Activated naive CD4-positive, alpha-beta T cell treated with anti-CD3 and anti-CD28 coated beads for 36 hours (primary cell): Measurements from ENCODE around the gene LYPD3. TPM values are rescaled to one million over a fixed set of nuclear protein-coding genes. Genes with fewer than 3 reads are reported as not detected.
A peak's percentile ranks its signal among the peaks of the same experiment; 100 is the strongest.
"Not testable (repeated sequence)": the region's sequence is repeated elsewhere in the genome, so short reads cannot be mapped to it uniquely, and the experiment has no call there.

Experiments used
- CTCF ChIA-PET: fragments of 350-600 bp; sonication (Branson Sonifier 250); formaldehyde crosslinking; loops from one replicate; lab custom pipeline; 2021; ENCODE audit warnings: antibody characterized with exemption; lab: Charles Lee
- DNase-seq: peaks from one replicate; pipeline ENCODE4 v3.0.0-alpha.2; 2020
- H3K27ac Mint-ChIP-seq: one replicate; pipeline ENCODE4 v1.8.0; 2021; ENCODE audit warnings: mild to moderate bottlenecking, mixed read lengths
- H3K27me3 Mint-ChIP-seq: one replicate; pipeline ENCODE4 v1.8.0; 2021; ENCODE audit warnings: low read depth, mixed read lengths
- H3K36me3 Mint-ChIP-seq: one replicate; pipeline ENCODE4 v1.8.0; 2021; ENCODE audit warnings: low read depth, mixed read lengths
- H3K4me1 Mint-ChIP-seq: one replicate; pipeline ENCODE4 v1.8.0; 2021; ENCODE audit warnings: low read depth, mixed read lengths
- H3K4me3 Mint-ChIP-seq: one replicate; pipeline ENCODE4 v1.8.0; 2021; ENCODE audit warnings: mild to moderate bottlenecking, moderate library complexity, mixed read lengths
- H3K9me3 Mint-ChIP-seq: one replicate; pipeline ENCODE4 v1.8.0; 2021; ENCODE audit warnings: mixed read lengths
- intact Hi-C: fragments of 100-400 bp; cut with micrococcal nuclease; formaldehyde crosslinking; loops from one replicate; pipeline ENCODE4 v1.15.1; 2023
- total RNA-seq, 2 experiments: library from RNA; stranded (reverse); gene quantifications; one replicate each; pipeline ENCODE4 v1.2.3, GENCODE V29; 2021

The LYPD3 gene
- total RNA-seq, 2 experiments from 2014 or later = 1.5 to 1.6 TPM

GRCh38 chr19:43457809-43458208 lies 7.6 kb downstream of the LYPD3 start:
- Mint-ChIP-seq H3K36me3 (no peaks in the 10 kb centered on the region), H3K4me3 (no peak overlapping the region), H3K9me3 (no peaks in the 10 kb centered on the region), H3K27me3 (no peaks in the 10 kb centered on the region), H3K4me1 (peaks cover 16% of the 10 kb centered on the region), H3K27ac (no peak overlapping the region)
- no peak for DNase-seq
- CTCF ChIA-PET = interaction anchor here (0.7 to 1.5 kb wide), 2 partner anchors 11 to 132 kb away, joined by 3 to 7 read pairs; no protein-coding TSS in a partner anchor
- intact Hi-C loops = no loop called here

GRCh38 chr19:43455321-43456113 lies 9.9 kb downstream of the LYPD3 start:
- Mint-ChIP-seq H3K27ac (no peak overlapping the region), H3K36me3 (no peaks in the 10 kb centered on the region), H3K4me1 (peaks cover 8% of the 10 kb centered on the region), H3K9me3 (peaks cover 4% of the 10 kb centered on the region), H3K4me3 (no peak overlapping the region), H3K27me3 (no peaks in the 10 kb centered on the region)
- no peak for DNase-seq
- intact Hi-C loops = no loop called here
- CTCF ChIA-PET = interaction anchor here (1.6 kb wide), 1 partner anchor 64 kb away, joined by 4 read pairs; no protein-coding TSS in a partner anchor

GRCh38 chr19:43454031-43454430 lies 11.4 kb downstream of the LYPD3 start:
- CTCF ChIA-PET = interaction anchor here (1.6 kb wide), 1 partner anchor 65 kb away, joined by 4 read pairs; no protein-coding TSS in a partner anchor
- Mint-ChIP-seq H3K27ac (no peak overlapping the region), H3K9me3 (peaks cover 4% of the 10 kb centered on the region), H3K36me3 (no peaks in the 10 kb centered on the region), H3K27me3 (no peaks in the 10 kb centered on the region), H3K4me1 (peaks cover 8% of the 10 kb centered on the region), H3K4me3 (no peak overlapping the region)
- intact Hi-C loops = no loop called here
- no peak for DNase-seq

GRCh38 chr19:43452582-43452981 lies 12.8 kb downstream of the LYPD3 start:
- Mint-ChIP-seq H3K4me1 (peaks cover 6% of the 10 kb centered on the region), H3K4me3 (no peak overlapping the region), H3K27ac (no peak overlapping the region), H3K27me3 (no peaks in the 10 kb centered on the region), H3K36me3 (no peaks in the 10 kb centered on the region), H3K9me3 (peaks cover 4% of the 10 kb centered on the region)
- no peak for DNase-seq
- CTCF ChIA-PET = interaction anchor here (0.8 to 11.7 kb wide), 2 partner anchors 9 to 68 kb away, joined by 3 to 230 read pairs; no protein-coding TSS in a partner anchor
- intact Hi-C loops = no loop called here

- H3K4me3 Mint-ChIP-seq = no peak overlapping the region
- DNase-seq = no peak
- no peak overlapping the region for H3K27ac Mint-ChIP-seq
- CTCF ChIA-PET = interaction anchor here (11.7 kb wide), 1 partner anchor 70 kb away, joined by 230 read pairs; no protein-coding TSS in a partner anchor
- no peaks in the 10 kb centered on the region for H3K36me3 Mint-ChIP-seq
- H3K4me1 Mint-ChIP-seq = peaks cover 16% of the 10 kb centered on the region
- H3K27me3 Mint-ChIP-seq = no peaks in the 10 kb centered on the region
- peaks cover 4% of the 10 kb centered on the region for H3K9me3 Mint-ChIP-seq
- intact Hi-C loops = no loop called here
Measured at GRCh38 chr19:43450545-43450997, 14.8 kb downstream of the LYPD3 start.

GRCh38 chr19:43447655-43448054 lies 17.8 kb downstream of the LYPD3 start:
- CTCF ChIA-PET = interaction anchor here (0.6 to 11.7 kb wide), 31 partner anchors 9 to 1277 kb away, joined by 3 to 230 read pairs (median 5); partner anchors contain the start of genes ETHE1, IRGQ, LYPD3 and PHLDB3
- Mint-ChIP-seq H3K9me3 (peaks cover 3% of the 10 kb centered on the region), H3K27ac (no peak overlapping the region)

GRCh38 chr19:43446746-43447489 lies 18.5 kb downstream of the LYPD3 start:
- peaks cover 21% of the 10 kb centered on the region for H3K4me1 Mint-ChIP-seq
- no peaks in the 10 kb centered on the region for H3K36me3 Mint-ChIP-seq
- H3K9me3 Mint-ChIP-seq = no peaks in the 10 kb centered on the region
- no peak overlapping the region for H3K4me3 Mint-ChIP-seq
- H3K27me3 Mint-ChIP-seq = no peaks in the 10 kb centered on the region
- H3K27ac Mint-ChIP-seq = no peak overlapping the region
- CTCF ChIA-PET = interaction anchor here (0.6 to 11.7 kb wide), 33 partner anchors 8 to 298 kb away, joined by 3 to 230 read pairs (median 5); partner anchors contain the start of genes ETHE1, IRGQ, LYPD3 and PHLDB3
- DNase-seq = peak; percentile 89
- intact Hi-C loops = loop anchor here (1.0 to 10.0 kb wide), 6 partner anchors 28 to 360 kb away; partner anchors contain the start of gene PHLDB3

More at GRCh38 chr19:43447655-43448054, 17.8 kb downstream of the LYPD3 start:
- peaks cover 21% of the 10 kb centered on the region for H3K4me1 Mint-ChIP-seq
- DNase-seq = no peak
- H3K4me3 Mint-ChIP-seq = no peak overlapping the region
- H3K36me3 Mint-ChIP-seq = no peaks in the 10 kb centered on the region
- intact Hi-C loops = loop anchor here (1.0 to 10.0 kb wide), 6 partner anchors 28 to 360 kb away; partner anchors contain the start of gene PHLDB3
- H3K27me3 Mint-ChIP-seq = no peaks in the 10 kb centered on the region

GRCh38 chr19:43445426-43445825 lies 20.0 kb downstream of the LYPD3 start:
- intact Hi-C loops = loop anchor here (5.0 to 10.0 kb wide), 2 partner anchors 179 to 362 kb away; no protein-coding TSS in a partner anchor
- Mint-ChIP-seq H3K27ac (no peak overlapping the region), H3K9me3 (no peaks in the 10 kb centered on the region), H3K36me3 (no peaks in the 10 kb centered on the region), H3K27me3 (no peaks in the 10 kb centered on the region), H3K4me3 (no peak overlapping the region), H3K4me1 (peaks cover 15% of the 10 kb centered on the region)
- CTCF ChIA-PET = interaction anchor here (0.6 to 11.7 kb wide), 9 partner anchors 13 to 342 kb away, joined by 3 to 230 read pairs (median 4); partner anchors contain the start of genes IRGQ, LYPD3 and PHLDB3
- no peak for DNase-seq

- Mint-ChIP-seq H3K4me3 (no peak overlapping the region), H3K36me3 (no peaks in the 10 kb centered on the region), H3K27ac (no peak overlapping the region), H3K9me3 (peaks cover 1% of the 10 kb centered on the region), H3K27me3 (no peaks in the 10 kb centered on the region), H3K4me1 (peaks cover 15% of the 10 kb centered on the region)
- DNase-seq = no peak
- CTCF ChIA-PET = interaction anchor here (0.6 to 11.7 kb wide), 5 partner anchors 13 to 80 kb away, joined by 3 to 230 read pairs (median 3); partner anchors contain the start of gene LYPD3
- intact Hi-C loops = loop anchor here (5.0 to 10.0 kb wide), 2 partner anchors 180 to 363 kb away; no protein-coding TSS in a partner anchor
Measured at GRCh38 chr19:43444531-43445287, 20.7 kb downstream of the LYPD3 start.

- H3K27me3 Mint-ChIP-seq, H3K36me3 Mint-ChIP-seq, DNase-seq, H3K4me3 Mint-ChIP-seq, H3K9me3 Mint-ChIP-seq, H3K27ac Mint-ChIP-seq: not testable (repeated sequence)
- CTCF ChIA-PET = interaction anchor here (11.7 kb wide), 1 partner anchor 76 kb away, joined by 230 read pairs; no protein-coding TSS in a partner anchor
- H3K4me1 Mint-ChIP-seq = peaks cover 20% of the 10 kb centered on the region
- intact Hi-C loops = loop anchor here (10.0 kb wide), 1 partner anchor 181 kb away; no protein-coding TSS in a partner anchor
Measured at GRCh38 chr19:43444091-43444490, 21.3 kb downstream of the LYPD3 start.

- no peak overlapping the region for H3K27ac Mint-ChIP-seq
- intact Hi-C loops = loop anchor here (10.0 kb wide), 1 partner anchor 183 kb away; no protein-coding TSS in a partner anchor
- H3K4me1 Mint-ChIP-seq = peaks cover 32% of the 10 kb centered on the region
- H3K4me3 Mint-ChIP-seq = no peak overlapping the region
- H3K36me3 Mint-ChIP-seq = no peaks in the 10 kb centered on the region
- DNase-seq = no peak
- H3K9me3 Mint-ChIP-seq = peaks cover 1% of the 10 kb centered on the region
- H3K27me3 Mint-ChIP-seq = no peaks in the 10 kb centered on the region
- CTCF ChIA-PET = interaction anchor here (11.7 kb wide), 1 partner anchor 78 kb away, joined by 230 read pairs; no protein-coding TSS in a partner anchor
Measured at GRCh38 chr19:43441716-43442115, 23.7 kb downstream of the LYPD3 start.
